Epithelial cell of esophagus (primary cell): ENCODE measurements around the gene G3BP1.
"Not testable (repeated sequence)": the region's sequence is repeated elsewhere in the genome, so short reads cannot be mapped to it uniquely, and the experiment has no call there.

Source experiments
- DNase-seq: peaks from one replicate; pipeline ENCODE4 v3.0.0; 2010; ENCODE audit warnings: low read depth
- H3K4me3 ChIP-seq: 2 replicates; pipeline ENCODE4 v1.5.1; 2011; ENCODE audit warnings: mild to moderate bottlenecking, low read length, control low read depth
- TF ChIP-seq, protein P1 (sequence below): IDR thresholded peaks from 2 replicates; pipeline ENCODE4 v1.5.1; 2011; ENCODE audit warnings: low read depth, mild to moderate bottlenecking, low read length, control low read depth, inconsistent platforms; ENCODE audit not compliant: insufficient read depth; ENCODE audit errors: missing control alignments

G3BP1 gene

DNA sequence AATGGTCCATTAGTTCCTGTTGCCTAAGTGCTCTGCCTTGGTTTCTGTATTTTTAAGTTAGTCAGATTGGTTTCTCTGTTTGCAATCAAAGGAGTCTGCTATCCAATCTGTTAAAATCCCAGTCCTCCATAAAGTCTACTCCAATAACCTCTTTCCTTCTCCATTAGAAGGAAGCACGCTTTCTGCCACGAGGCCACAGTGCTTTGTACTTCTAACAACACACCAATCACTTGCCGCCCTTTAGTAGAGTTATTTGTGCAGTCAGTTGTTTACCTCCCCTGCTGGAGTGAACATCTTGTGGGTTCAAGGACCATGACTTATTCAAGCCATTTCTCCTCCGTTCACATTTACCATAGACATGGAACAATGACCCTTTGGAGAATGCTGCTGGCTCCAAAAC is 83.9 kb downstream of the G3BP1 start:
- H3K4me3 ChIP-seq: no peak overlapping the region
- TF ChIP-seq, protein P1, sequence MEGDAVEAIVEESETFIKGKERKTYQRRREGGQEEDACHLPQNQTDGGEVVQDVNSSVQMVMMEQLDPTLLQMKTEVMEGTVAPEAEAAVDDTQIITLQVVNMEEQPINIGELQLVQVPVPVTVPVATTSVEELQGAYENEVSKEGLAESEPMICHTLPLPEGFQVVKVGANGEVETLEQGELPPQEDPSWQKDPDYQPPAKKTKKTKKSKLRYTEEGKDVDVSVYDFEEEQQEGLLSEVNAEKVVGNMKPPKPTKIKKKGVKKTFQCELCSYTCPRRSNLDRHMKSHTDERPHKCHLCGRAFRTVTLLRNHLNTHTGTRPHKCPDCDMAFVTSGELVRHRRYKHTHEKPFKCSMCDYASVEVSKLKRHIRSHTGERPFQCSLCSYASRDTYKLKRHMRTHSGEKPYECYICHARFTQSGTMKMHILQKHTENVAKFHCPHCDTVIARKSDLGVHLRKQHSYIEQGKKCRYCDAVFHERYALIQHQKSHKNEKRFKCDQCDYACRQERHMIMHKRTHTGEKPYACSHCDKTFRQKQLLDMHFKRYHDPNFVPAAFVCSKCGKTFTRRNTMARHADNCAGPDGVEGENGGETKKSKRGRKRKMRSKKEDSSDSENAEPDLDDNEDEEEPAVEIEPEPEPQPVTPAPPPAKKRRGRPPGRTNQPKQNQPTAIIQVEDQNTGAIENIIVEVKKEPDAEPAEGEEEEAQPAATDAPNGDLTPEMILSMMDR: no peak
- DNase-seq: no peak

DNA sequence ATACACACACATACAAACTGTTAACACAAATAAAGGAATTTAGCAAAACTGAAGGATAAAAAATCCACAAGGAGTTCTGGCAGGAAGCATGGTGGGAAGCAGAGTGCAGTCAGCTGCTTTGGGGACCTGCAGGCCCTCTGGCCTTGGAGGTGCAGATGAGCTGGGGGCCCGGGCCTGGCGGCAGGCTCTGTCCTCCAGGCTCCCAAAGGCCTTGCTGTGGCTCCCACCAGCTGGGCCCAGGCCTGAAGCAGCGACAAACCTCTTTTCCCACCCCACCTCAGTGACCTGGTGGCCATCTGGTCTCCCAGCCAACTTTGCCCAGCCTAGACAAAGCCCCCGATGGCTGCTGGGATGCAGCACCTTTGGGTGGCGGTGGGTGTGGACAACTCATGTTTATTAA is 85.1 kb downstream of the G3BP1 start:
- TF ChIP-seq, protein P1: no peak
- no peak overlapping the region for H3K4me3 ChIP-seq
- DNase-seq: no peak

DNA sequence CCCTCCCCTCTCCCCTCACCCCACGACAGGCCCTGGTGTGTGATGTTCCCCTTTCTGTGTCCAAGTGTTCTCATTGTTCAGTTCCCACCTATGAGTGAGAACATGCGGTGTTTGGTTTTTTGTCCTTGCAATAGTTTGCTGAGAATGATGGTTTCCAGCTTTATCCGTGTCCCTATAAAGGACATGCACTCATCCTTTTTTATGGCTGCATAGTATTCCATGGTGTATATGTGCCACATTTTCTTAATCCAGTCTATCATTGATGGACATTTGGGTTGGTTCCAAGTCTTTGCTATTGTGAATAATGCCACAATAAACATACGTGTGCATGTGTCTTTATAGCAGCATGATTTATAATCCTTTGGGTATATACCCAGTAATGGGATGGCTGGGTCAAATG is 89.1 kb downstream of the G3BP1 start:
- not testable (repeated sequence) for DNase-seq

More for the DNA sequence above, 89.1 kb downstream of the G3BP1 start:
- H3K4me3 ChIP-seq: not testable (repeated sequence)
